NCI-H1105 (cell line): ENCODE measurements around the gene AFF4.
"Not testable (repeated sequence)": the region's sequence is repeated elsewhere in the genome, so short reads cannot be mapped to it uniquely, and the experiment has no call there.

Experiments
- DNase-seq: peaks from one replicate; lab custom pipeline; 2025; lab: John Stamatoyannopoulos, UW

AFF4 gene

DNA sequence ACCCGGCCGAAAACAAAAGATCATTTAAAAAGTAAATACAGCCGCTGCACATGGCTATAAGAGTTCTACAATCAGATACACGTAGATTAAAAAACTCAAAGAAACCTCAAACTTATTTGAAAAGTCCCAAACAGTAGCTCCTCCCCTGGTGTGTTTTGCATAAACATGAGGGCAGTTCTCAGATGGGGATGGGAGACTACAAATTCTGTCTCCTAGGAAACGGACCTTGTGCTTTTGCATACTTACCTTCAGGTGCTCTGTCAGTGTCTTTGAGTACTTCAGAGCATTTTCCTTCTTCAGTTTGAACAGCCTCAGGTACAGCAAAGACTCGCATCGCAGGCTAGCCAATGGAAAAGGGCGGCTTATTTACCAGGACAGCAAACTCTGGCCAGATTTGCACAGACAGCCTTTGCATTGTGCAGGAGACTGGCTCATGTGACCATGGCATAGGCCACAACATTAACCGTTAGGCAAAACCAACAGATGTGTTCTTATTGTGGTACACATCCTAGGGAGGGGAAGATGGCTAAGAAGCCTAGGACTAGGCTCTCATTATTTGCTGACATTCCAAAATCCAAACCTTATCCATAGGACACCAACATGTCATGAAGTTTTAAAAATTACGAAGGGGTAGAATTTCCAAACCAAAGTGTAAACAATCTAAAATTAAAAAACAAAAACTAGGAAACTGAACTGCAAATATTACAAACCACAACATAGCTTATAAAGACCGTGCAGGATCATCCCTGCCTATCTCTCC lies 77.2 kb downstream of the AFF4 start:
- no peak for DNase-seq

DNA sequence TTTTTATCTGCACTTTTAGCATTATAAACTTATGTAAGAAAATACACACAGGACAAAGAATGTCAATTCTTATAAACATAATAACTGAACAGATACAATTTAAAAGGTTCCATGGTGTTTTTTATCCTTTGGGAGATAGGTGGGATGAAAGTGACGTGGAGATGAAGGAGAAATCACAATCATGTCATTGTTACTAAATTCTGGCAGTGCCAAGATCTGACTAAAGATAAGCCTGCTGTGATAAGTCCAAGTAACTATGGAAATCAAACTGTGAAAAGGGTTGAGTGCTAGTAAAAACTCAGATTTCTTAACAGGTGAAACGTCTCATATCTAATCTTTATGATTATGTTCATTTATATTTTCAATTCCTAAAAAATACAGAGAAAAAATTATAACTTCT lies 78.9 kb downstream of the AFF4 start:
- DNase-seq = no peak

DNA sequence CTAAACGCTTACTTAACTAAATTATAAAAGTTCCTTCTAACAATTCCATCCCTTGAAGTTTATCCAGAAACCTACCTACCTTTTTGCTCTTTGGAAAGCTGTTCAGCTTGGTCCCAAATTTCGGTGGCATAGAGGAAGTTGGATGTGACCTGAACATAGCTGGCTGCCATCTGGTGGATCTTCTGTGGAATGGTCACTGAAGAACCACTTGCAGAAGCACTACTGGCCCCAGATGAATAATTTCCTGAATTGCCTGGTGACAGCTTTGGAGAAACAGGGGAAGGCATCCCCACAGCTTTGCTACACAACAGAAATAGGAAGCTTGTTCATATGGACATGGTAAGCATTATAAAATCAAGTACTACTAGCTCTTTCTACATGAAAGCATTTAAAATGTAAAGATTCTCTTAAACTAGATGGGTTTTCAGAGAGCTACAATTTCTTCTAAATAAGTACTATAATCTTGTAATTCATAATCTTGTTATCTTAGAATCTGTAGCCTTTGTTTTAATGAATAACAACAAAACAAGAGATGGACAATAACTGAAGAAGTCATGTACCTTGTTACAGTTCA lies 80.1 kb downstream of the AFF4 start:
- no peak for DNase-seq

DNA sequence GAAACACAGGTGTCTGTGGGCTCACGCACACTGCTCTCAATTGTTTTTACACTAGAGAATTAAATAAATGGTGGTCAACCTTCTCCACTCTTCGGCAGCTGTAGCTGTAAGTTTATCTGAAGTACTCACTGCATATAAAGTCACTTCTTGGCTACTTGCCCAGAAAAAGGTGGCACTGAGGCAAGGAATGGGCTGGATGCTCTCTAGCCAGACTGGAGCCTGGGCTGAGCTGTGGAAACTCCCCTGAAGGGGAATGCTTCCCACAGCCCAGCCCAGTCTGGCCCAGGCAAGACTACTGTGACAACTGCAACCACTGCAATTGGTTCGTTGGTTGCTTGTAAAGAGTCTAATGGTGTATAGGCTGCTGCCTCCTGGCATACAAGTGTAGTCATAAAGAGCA lies 85.5 kb downstream of the AFF4 start:
- DNase-seq = peak; percentile 49

DNA sequence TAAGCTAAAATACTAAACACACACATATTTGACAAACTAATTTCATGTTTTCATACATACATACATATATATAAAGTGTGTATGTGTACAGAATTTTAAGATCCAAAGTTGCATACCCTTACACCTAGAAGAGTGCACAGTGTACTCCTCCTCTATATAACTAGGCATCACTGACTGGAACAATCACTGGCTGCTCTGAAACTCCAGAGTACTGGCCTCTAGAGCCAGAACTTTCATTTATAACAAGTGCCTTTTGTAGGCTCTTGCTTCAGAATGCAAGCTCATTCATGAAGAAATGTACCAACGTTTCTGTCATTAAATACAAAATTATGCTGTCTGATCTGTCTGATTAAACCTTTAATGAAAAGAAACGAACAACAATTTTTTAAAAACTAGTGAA lies 86.0 kb downstream of the AFF4 start:
- DNase-seq = no peak

DNA sequence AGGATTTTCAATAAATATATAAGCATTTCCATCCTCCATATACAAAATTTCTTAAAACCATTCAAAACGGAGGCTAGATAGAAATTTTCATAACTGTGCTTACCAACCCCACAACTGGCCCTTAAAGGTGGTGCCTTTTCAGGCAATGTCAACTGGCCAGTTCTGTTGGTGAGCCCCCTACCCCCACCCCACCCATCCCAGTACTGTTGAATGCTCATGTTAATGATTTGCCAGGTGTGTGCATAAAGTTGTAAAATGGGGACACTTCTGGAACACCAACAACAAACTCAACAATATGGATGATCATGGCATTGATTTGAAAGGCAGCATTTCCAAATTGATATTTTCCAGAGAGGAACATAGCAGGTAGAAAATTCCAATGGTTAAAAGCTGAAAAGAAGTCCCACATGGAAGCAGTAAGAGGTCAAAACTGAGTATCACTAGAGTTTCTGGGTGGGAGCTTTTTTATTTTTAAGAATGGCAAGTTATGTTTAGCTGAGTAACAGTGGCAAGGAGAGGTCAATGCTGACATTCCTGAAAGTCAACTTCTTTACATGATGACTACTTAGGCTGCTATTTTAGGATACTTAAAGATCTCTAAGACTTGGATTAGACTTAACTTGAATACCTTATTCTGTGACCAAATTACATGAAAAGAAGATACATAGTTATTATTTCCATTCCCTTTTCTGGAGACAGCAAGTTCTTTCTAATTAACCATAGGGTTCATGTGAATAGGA lies 87.2 kb downstream of the AFF4 start:
- no peak for DNase-seq

DNA sequence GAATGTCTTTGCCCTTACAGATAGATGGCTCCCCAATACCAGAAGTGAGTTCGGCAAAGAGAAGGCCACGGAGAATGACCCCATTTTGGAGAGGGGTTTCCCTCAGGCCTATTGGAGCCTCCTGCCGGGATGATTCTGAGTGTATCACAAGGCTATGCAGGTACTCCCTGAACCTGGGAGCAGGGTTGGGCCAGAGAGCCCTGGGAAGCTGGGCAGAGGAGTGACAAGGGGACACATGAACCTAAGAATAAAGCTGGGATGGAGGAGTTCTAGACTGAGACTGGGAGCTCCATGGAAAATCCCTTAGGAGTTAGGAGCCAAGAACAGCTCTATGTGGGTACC lies 89.5 kb downstream of the AFF4 start:
- DNase-seq = no peak

DNA sequence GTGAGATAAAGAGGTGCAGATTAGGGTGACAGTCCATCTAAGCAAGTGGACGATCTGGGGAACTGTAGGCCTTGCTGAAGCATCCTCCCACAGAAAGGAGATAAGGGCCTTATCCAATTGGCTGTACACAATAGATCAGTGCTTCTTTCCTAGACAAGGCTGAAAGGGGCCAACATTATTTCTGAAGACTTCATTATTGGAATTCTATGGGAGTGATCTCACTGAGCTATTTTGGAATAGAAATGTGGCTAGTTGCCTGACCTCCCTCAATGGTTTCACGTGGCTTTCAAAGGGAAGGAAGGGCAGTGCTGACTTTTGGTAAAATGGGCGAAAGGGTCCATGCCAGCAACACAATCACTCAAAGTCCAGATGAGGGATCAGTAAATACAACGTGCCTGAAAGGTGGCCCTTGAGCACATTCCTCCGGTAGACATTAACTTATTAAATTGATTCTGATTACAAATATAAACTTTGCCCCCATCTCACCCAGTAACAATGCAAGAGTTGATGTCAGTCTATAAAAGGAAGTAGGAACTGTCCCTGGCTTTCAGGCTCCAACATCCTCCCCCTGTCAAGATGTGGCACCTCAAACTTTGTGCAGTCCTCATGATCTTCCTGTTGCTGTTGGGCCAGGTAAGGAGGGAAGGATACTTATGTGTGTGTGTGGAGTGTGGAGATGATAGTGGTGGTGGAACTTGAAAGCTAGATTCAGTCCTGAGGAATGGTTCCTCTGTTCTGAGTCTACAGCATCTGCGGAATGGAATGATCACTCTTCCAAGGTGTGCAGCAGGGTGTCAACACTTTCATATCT lies 90.1 kb downstream of the AFF4 start, which contains the start of gene LEAP2:
Gene LEAP2, plus strand, starts transcription at position 550 of the 811 bp plus-strand sequence. Its CDS starts 27 bp downstream, at position 577.
- no peak for DNase-seq

DNA sequence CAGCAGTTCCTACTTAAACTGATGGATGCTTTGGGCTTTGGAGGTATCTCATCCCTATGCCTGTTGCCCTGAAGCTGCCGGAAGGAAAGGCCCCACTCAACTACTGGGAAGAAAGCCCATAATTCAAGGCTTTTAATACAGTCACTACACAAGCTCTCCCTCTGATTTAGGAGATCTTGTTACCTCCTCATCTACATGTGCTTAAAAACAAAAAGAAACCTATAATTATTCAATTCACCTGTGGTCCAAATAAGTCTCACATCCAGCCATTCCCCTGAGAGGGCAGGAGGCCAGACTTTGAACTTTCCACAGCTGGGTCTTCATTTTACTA lies 90.7 kb downstream of the AFF4 start:
- no peak for DNase-seq

DNA sequence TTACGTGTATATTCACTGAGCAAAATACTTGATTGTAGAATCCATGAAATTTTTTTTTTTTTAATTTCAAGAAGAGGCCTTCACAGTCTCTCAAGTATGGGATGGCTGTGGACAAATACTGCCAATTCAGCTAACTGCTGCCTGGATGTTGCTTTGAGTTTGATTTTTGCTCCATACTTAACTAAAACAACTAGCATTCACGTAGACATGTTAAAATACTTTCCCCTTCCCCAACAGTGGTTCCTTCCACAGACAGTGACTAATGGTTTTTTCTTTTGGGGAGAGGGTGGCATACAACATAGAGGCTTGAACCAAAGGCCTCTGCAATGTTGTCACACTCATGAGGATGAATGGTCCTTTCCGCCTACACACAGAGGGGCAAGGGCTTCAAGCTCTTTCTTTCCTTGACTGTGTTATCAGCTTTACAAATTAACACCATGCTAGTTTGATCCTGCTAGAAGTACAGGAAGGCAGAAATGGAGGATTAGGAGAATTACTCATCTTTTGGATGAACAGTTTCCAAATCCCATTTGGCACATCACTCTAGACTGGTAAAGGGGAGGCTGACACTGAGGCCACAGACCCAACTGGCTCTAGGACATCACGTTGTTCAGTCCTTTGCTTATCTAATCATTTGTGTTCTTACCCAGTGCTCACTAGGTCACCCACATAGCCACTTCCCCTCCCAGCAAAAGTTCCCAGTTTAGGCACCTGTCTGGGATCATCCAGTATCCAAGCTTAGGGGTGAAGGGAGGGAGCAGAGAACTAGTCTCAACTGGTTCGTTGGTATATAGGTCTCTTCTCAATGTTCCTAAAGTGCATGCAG lies 91.8 kb downstream of the AFF4 start:
- no peak for DNase-seq

DNA sequence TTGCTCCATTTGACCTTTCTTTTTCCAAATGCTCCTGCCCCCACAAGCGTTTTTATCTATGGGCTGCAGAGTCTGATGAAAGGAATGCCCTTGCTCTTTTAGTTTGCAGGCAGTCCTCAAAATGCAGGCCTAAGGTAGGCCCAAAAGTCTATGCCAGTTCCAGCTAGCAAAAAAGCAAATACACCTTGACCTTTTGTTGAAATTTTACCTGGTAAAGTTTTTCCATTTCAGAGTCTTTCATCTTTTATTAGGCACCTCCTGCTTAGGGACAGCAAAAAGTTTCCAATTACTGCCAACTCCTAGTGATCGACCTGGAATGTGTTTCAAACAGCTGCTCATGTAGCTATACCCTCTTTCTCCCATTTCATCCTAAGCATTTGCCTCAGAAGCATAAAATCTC lies 92.6 kb downstream of the AFF4 start:
- no peak for DNase-seq

DNA sequence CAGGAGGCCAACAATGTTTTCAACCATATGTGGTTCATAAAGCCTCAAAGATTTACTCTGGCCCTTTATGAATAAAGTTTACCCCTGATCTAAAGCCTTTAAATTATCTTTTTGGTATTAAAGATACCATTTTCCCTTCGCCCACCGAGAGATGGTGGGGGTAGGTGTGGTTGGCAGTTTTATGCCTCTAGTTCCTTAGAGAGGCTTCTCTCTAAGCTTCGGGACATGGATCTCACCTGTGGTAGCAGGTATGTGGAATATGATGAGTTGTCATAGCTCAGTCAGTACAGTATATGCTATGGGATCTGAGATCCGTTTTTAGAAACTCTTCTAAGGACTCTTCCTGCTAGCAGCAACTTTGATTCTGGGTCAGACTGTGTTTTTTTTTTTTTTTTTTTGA lies 94.7 kb downstream of the AFF4 start:
- no peak for DNase-seq

DNA sequence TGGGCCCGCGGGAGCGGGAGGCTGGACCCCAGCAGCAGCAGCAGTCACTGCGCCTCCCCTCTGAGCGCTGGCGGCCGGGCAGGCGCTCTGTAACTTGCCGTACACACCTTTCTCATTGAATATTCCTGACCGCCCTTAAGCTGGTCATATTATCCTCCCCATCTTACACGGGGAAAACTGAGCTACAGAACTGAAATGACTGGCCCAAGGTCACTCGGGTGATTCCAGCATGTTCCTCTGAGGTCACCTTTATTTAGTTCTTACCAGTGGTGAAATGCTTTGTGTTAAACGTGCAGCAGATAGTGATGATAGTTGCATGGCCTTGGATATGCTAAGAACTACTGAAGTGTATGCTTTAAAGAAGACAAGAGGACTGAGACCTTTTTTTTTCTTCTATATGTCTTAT lies 96.4 kb downstream of the AFF4 start:
- no peak for DNase-seq

DNA sequence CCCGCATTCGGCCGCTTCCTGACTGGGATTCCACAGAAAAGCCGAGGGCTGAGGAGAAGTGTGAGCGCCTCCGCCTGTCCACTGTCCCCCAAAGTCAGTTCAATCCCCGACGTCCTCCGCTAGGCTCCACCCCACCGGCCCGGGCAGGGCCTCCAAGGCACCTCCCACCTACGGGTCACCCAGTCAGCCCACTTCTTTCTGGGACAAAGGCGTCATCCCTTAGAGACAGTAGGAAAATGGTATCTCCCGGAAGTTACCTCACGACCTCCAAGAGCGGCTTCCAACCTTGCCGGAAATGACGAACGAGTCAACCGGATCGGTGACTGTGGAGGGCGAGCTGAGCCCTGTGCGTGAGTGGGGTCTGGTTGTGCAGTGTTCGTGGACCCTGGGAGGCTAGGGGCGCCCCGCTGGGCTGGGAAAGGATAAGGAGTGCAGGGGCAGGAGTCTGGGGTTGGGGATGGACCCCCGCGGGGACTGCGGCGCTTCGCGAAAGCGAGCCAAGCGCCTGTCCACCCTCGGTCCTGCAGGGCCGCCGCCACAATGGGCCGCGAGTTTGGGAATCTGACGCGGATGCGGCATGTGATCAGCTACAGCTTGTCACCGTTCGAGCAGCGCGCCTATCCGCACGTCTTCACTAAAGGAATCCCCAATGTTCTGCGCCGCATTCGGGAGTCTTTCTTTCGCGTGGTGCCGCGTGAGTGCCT lies 96.9 kb downstream of the AFF4 start, which contains the start of the genes GDF9 and UQCRQ:
Gene GDF9, minus strand, starts transcription at position 128 of the 704 bp plus-strand sequence. CDS start 1,936 bp downstream, outside the sequence.
Gene UQCRQ, plus strand, starts transcription at position 301 of the 704 bp plus-strand sequence. Its CDS starts 240 bp downstream, at position 541.
- peak; percentile 94 for DNase-seq

DNA sequence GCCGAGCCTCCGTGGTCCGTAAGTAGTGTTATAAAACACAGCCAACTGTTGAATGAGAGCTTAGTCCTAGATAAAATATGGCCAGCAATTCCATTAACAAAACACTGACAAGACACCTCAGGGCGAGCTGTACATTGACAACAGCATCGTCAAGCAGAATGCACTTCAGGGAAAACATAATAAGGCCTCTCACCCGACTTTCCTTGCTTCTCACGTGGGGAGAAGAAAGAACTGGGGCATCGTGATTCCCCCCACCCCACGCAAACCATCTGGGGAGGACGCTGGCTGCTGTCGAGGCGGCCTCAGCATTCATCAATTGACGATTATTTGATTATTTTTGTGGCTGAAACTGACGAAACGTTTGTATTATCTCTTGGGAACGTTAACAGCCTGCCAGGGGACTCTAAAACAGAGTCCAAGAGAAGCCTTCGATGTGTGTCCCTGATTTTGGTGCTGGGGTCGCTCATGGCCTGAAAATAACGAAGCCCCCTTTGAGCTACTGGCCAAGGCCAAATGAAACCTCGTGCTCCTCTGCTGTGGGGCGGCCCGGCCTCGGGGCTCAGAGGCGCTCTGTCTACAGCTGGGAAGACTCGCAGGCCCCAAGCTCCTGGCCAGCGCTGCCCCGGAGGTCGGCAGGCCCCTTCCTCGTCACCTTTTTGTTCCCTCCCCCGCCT lies 97.6 kb downstream of the AFF4 start:
- DNase-seq = no peak

DNA sequence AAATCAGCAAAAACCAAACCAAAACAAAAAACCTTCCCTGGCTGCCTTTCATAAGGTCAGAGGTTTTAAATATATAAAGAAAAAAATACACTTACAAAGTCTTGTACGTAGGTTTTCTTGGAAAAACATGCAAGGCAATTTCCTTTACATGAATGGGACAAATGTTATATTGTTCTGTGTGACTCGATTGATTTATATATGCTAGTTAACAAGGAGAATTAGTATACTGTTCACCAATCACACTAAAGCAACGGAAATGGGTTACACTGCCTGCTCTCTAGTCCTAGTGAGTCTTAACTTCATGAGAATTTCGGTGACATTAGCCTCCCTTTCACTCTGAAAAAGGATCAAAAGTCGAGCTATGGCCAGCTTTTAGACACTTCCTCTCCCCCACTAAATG lies 102.7 kb downstream of the AFF4 start:
- no peak for DNase-seq

DNA sequence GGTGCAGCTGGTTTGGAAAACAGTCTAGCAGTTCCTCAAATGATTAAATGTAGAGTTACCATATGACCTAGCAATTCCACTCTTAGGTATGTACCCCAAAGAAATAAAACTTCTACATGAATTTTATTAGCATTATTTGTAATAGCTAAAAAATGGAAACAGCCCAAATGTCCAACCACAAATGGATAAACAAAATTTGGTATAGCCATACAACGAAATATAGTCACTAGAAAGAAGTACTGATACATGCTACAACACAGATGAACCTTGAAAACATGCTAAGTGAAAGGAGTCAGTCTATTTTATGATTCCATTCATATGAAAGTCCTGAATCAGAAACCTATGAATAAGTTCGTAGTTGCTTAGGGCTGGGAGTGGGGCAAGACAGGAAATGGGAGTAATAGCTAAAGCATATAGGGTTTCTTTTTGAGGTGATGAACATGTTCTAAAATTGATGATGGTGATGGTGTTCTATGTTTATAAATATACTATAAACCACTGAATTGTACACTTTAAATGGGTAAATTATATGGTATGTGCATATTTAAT lies 103.5 kb downstream of the AFF4 start:
- DNase-seq = no peak

DNA sequence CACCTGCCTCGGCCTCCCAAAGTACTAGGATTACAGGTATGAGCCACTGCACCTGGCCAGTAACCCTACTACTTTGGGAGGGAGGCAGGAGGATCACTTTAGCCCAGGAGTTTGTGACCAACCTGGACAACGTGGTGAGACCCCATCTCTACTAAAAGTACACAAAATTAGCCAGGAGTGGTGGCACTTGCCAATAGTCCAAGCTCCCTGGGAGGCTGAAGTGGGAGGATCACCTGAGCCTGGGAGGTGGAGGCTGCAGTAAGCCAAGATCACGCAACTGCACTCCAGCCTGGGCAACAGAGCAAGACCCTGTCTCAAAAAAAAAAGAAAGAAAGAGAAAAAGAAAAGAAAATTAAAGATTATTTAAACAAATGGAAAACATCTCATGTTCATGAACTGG lies 107.4 kb downstream of the AFF4 start:
- no peak for DNase-seq

DNA sequence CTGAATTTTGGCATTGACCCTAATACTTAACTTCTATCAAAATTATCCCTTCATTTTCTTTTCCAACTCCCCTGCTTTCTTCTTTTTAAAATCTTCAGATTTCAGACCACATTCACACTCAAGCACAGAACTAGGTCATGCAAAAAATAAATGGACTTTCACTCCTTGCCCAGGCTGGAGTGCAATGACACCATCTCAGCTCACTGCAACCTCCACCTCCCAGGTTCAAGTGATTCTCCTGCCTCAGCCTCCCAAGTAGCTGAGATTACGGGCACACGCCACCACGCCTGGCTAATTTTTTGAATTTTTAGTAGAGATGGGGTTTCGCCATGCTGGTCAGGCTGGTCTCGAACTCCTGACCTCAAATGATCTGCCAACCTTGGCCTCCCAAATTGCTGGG lies 108.4 kb downstream of the AFF4 start:
- not testable (repeated sequence) for DNase-seq

DNA sequence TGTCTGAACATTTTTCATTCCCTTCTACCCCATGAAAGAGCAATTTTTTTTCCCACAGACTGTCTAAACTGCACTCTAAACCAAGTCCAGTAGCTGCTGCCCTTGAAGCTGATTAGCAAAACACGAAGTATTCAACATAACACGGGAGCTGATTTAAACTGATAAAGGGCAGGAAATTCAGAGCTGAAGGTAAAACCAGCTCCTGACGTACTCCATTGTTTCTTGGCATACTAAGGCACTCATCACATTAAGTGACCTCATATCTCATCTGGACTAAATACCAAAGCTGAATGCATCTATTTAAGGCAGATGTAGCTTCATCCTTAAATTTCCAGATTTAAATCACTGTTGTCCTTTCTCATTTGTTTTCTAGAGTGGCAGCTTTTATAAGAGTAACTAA lies 109.1 kb downstream of the AFF4 start:
- DNase-seq = no peak
